Measurements from ENCODE around the gene WDR81. TPM values are rescaled to one million over a fixed set of nuclear protein-coding genes. Genes with fewer than 3 reads are reported as not detected.
"Not testable (repeated sequence)": the region's sequence is repeated elsewhere in the genome, so short reads cannot be mapped to it uniquely, and the experiment has no call there.

WDR81 gene
- total RNA-seq, 1 donor: 19.9 TPM

DNA sequence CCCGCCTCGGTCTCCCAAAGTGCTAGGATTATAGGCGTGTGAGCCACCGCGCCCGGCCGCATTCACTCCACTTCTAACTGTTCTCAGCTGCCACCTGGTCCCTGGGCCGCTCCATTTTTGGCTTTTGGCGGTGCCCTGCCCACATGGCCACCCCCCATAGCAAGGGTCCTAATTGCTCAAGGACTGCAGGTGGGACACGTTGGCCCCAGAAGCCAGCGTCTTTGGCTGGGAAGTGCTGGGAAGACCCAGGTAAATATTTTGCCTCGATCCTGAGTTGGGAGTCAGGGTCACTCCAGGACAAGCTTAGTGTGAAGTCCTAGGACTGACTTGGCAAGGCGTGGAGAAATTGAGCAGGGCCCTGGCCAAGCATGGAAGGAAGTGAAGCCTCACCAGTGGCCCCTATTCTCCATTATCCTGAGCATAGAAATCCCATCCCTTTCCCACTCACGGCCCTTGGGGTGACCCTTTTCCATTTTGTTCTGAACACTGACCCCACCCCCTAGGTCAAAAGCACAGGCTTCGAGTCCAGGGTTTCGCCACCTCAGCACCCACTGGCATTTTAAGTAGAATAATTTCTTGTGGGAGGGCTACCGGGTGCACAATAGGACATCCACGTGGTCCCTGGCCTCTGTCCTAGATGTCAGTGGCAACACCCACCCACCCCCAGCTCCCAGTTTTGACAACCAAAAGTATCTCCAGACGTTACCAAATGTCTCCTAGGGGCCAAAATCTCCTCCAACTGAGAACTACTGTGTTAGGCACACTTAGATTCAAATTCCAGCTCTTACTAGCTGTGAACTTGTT is 5.9 kb upstream of the WDR81 start:
- Histone ChIP-seq H3K27me3 (ENCODE audit: insufficient read depth, low read length) (no peaks in the 10 kb centered on the region), H3K4me3 (ENCODE audit: low read length) (no peak overlapping the region), H3K4me1 (ENCODE audit: insufficient read depth, low read length) (peaks cover 59% of the 10 kb centered on the region), H3K9me3 (ENCODE audit: low read depth, low read length) (no peaks in the 10 kb centered on the region)

DNA sequence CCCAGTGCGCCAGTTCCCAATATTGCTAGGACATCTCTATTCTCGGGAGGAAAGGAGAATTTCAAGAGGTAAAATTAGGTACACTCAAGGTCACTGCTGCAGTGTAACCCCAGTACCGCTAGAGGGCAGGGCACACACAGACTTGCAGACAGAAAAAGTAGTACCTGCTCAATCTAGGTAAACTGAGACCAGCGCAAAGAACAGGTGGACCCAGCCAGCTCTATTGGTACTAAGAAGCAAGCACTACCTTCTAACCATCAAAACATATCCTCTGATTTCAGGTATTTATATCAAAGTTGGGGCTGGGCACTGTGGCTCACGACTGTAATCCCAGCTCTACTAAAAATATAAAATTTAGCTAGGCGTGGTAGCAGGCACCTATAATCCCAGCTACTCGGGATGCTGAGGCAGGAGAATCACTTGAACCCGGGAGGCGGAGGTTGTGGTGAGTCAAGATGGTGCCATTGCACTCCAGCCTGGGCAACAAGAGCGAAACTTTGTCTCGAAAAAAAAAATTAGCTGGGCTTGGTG is 3.6 kb upstream of the WDR81 start:
- Histone ChIP-seq H3K4me3 (ENCODE audit: low read length) (no peak overlapping the region), H3K4me1 (ENCODE audit: insufficient read depth, low read length) (peaks cover 60% of the 10 kb centered on the region), H3K27me3 (ENCODE audit: insufficient read depth, low read length) (no peaks in the 10 kb centered on the region), H3K9me3 (ENCODE audit: low read depth, low read length) (no peaks in the 10 kb centered on the region)

DNA sequence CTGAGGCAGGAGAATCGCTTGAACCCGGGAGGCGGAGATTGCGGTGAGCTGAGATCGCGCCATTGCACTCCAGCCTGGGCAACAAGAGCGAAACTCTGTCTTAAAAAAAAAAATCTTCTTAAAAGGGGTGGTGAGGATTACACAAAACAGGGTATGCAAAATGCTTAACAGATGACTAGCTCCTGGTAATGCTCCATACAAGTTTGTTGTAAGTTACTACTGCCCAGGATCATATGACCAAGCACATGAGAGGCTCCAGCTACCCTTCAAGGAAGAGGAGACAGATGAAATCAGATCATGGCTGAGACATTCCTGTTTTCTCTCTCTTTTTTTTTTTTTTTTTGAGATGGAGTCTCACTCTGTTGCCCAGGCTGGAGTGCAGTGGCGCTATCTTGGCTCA is 2.5 kb upstream of the WDR81 start:
- H3K9me3 ChIP-seq (ENCODE audit: low read depth, low read length); H3K4me3 ChIP-seq (ENCODE audit: low read length); H3K27me3 ChIP-seq (ENCODE audit: insufficient read depth, low read length): not testable (repeated sequence)
- peaks cover 69% of the 10 kb centered on the region for H3K4me1 ChIP-seq (ENCODE audit: insufficient read depth, low read length)

DNA sequence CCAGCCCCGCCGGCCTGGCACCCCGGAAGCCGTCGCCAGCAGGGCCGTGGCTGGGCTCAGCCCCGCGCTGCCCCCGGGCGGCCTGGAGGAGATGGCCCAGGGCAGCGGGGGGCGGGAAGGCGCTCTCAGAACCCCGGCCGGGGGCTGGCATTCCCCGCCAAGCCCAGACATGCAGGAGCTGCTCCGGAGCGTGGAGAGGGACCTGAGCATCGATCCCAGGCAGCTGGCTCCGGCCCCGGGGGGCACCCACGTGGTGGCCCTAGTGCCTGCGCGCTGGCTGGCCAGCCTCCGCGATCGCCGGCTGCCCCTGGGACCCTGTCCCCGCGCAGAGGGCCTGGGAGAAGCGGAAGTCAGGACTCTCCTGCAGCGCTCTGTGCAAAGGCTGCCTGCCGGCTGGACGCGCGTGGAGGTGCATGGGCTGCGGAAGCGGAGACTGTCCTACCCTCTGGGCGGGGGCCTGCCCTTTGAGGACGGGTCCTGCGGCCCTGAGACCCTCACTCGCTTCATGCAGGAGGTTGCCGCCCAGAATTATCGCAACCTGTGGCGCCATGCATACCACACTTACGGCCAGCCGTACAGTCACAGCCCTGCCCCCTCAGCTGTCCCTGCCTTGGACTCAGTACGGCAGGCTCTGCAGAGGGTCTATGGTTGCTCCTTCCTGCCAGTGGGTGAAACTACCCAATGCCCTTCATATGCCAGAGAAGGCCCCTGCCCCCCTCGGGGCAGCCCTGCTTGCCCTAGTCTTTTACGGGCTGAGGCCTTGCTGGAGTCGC is 551 bp downstream of the WDR81 start:
- H3K27me3 ChIP-seq (ENCODE audit: insufficient read depth, low read length): no peaks in the 10 kb centered on the region
- H3K4me1 ChIP-seq (ENCODE audit: insufficient read depth, low read length): peaks cover 61% of the 10 kb centered on the region
- H3K4me3 ChIP-seq (ENCODE audit: low read length): peak overlapping the region; percentile 59
- no peaks in the 10 kb centered on the region for H3K9me3 ChIP-seq (ENCODE audit: low read depth, low read length)

DNA sequence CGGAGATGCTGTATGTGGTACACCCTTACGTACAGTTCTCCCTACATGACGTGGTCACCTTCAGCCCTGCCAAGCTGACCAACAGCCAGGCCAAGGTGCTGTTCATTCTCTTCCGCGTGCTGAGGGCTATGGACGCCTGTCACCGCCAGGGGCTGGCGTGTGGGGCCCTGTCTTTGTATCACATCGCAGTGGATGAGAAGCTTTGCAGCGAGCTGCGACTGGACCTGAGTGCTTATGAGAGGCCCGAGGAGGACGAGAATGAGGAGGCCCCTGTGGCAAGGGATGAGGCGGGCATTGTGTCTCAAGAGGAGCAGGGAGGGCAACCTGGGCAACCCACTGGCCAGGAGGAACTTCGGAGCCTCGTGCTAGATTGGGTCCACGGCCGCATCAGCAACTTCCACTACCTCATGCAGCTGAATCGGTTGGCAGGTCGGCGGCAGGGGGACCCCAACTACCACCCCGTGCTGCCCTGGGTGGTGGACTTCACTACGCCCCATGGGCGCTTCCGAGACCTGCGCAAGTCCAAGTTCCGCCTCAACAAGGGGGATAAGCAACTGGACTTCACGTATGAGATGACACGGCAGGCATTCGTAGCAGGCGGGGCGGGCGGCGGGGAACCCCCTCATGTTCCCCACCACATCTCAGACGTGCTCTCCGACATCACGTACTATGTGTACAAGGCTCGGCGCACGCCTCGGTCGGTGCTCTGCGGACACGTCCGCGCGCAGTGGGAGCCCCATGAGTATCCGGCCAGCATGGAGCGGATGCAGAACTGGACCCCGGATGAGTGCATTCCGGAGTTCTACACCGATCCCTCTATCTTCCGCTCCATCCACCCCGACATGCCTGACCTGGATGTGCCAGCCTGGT is 1.4 kb downstream of the WDR81 start:
- Histone ChIP-seq H3K4me3 (ENCODE audit: low read length) (no peak overlapping the region), H3K9me3 (ENCODE audit: low read depth, low read length) (no peaks in the 10 kb centered on the region), H3K27me3 (ENCODE audit: insufficient read depth, low read length) (no peaks in the 10 kb centered on the region), H3K4me1 (ENCODE audit: insufficient read depth, low read length) (peaks cover 58% of the 10 kb centered on the region)

DNA sequence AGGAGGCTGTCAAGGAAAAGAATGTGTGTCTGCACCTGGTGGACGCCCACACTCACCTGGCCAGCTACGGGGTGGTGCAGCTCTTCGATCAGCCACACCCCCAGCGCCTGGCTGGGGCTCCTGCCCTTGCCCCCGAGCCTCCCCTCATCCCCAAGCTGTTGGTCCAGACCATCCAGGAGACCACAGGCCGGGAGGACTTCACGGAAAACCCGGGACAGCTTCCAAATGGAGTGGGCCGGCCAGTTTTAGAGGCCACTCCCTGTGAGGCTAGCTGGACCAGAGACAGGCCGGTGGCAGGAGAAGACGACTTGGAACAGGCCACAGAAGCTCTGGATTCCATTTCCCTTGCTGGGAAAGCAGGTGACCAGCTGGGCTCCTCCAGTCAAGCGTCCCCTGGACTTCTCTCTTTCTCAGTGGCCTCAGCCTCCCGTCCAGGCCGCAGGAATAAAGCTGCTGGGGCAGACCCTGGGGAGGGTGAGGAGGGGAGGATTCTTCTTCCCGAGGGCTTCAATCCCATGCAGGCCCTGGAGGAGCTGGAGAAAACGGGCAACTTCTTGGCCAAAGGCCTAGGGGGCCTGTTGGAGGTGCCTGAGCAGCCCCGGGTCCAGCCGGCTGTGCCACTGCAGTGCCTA is 2.2 kb downstream of the WDR81 start:
- H3K4me1 ChIP-seq (ENCODE audit: insufficient read depth, low read length): peaks cover 54% of the 10 kb centered on the region

DNA sequence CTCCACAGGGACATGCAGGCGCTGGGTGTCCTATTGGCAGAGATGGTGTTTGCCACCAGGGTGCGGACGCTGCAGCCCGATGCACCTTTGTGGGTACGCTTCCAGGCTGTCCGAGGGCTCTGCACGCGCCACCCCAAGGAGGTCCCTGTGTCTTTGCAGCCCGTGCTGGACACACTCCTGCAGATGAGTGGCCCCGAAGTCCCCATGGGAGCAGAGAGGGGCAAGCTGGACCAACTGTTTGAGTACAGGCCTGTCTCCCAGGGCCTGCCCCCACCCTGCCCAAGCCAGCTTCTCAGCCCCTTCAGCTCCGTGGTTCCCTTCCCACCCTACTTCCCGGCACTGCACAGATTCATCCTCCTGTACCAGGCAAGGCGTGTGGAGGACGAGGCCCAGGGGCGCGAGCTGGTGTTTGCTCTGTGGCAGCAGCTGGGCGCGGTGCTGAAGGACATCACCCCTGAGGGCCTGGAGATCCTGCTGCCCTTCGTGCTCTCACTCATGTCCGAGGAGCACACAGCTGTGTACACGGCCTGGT is 2.8 kb downstream of the WDR81 start:
- Histone ChIP-seq H3K4me1 (ENCODE audit: insufficient read depth, low read length) (peaks cover 50% of the 10 kb centered on the region), H3K27me3 (ENCODE audit: insufficient read depth, low read length) (no peaks in the 10 kb centered on the region), H3K4me3 (ENCODE audit: low read length) (no peak overlapping the region), H3K9me3 (ENCODE audit: low read depth, low read length) (no peaks in the 10 kb centered on the region)

More for the DNA sequence above, 2.2 kb downstream of the WDR81 start:
- Histone ChIP-seq H3K4me3 (ENCODE audit: low read length) (no peak overlapping the region), H3K9me3 (ENCODE audit: low read depth, low read length) (no peaks in the 10 kb centered on the region), H3K27me3 (ENCODE audit: insufficient read depth, low read length) (no peaks in the 10 kb centered on the region)

DNA sequence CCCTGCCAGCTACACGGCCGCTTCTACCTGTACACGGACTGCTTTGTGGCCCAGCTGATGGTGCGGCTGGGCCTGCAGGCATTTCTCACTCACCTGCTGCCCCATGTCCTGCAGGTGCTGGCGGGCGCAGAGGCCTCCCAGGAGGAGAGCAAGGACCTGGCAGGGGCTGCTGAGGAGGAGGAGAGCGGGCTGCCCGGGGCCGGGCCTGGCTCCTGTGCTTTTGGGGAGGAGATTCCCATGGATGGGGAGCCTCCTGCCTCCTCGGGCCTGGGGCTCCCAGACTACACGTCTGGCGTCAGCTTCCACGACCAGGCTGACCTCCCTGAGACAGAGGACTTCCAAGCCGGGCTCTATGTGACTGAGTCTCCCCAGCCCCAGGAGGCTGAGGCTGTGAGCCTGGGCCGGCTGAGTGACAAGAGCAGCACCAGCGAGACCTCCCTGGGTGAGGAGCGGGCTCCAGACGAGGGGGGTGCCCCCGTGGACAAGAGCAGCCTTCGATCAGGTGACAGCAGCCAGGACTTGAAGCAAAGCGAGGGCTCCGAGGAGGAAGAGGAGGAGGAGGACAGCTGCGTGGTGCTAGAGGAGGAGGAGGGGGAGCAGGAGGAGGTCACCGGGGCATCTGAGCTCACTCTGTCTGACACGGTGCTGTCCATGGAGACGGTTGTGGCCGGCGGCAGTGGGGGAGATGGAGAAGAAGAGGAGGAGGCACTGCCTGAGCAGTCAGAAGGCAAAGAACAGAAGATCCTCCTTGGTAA is 3.5 kb downstream of the WDR81 start:
- Histone ChIP-seq H3K4me1 (ENCODE audit: insufficient read depth, low read length) (peaks cover 44% of the 10 kb centered on the region), H3K9me3 (ENCODE audit: low read depth, low read length) (no peaks in the 10 kb centered on the region), H3K27me3 (ENCODE audit: insufficient read depth, low read length) (no peaks in the 10 kb centered on the region), H3K4me3 (ENCODE audit: low read length) (no peak overlapping the region)

DNA sequence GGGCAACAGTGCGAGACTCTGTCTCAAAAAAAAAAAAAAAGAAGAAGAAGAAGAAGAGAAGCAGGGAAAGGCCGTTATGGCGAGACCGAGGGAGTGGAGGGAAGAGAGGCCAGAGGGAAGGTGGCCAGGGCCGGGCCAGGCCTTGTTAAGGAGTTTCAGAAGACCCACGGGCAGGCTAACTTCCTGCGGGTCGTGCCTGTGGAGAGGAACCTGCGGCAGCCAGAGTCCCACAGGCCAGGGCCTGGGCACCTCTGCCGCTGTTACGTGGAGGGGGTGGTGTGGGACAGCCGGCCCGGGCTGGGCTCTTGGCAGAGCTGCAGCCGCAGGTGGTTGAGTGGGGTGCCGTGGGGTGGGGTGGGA is 5.4 kb downstream of the WDR81 start:
- Histone ChIP-seq H3K9me3 (ENCODE audit: low read depth, low read length) (no peaks in the 10 kb centered on the region), H3K4me1 (ENCODE audit: insufficient read depth, low read length) (peaks cover 30% of the 10 kb centered on the region), H3K4me3 (ENCODE audit: low read length) (no peak overlapping the region), H3K27me3 (ENCODE audit: insufficient read depth, low read length) (no peaks in the 10 kb centered on the region)

DNA sequence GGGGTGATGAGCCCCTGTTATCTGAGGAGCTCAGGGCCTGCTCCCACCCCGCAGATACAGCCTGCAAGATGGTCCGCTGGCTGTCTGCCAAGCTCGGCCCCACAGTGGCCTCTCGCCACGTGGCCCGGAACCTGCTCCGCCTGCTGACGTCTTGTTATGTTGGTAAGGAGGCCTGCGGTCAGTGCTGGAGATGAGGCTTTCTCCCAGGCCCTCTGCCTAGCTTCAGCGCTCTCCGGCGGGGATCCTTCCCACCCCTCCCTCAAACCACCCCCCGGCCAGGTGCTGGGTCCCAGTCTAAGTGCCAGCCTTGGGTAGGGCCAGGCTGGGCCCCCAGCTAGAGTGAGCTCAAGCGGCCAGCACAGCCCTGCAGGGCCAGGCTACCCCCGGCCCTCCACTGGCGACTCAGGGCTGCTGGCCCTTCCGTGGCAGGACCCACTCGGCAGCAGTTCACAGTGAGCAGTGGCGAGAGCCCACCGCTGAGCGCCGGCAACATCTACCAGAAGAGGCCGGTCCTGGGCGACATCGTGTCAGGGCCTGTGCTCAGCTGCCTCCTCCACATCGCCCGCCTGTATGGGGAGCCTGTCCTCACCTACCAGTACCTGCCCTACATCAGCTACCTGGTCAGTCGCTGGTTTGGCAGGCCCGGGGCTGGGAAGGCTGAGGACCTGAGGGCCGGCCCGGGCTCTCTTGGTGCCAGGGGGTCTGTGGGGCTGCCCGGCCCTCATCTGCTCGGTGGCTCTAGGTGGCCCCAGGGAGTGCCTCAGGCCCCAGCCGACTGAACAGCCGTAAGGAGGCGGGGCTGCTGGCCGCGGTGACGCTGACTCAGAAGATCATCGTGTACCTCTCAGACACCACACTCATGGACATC is 6.1 kb downstream of the WDR81 start:
- Histone ChIP-seq H3K27me3 (ENCODE audit: insufficient read depth, low read length) (no peaks in the 10 kb centered on the region), H3K4me1 (ENCODE audit: insufficient read depth, low read length) (peaks cover 24% of the 10 kb centered on the region), H3K9me3 (ENCODE audit: low read depth, low read length) (no peaks in the 10 kb centered on the region), H3K4me3 (ENCODE audit: low read length) (no peak overlapping the region)

DNA sequence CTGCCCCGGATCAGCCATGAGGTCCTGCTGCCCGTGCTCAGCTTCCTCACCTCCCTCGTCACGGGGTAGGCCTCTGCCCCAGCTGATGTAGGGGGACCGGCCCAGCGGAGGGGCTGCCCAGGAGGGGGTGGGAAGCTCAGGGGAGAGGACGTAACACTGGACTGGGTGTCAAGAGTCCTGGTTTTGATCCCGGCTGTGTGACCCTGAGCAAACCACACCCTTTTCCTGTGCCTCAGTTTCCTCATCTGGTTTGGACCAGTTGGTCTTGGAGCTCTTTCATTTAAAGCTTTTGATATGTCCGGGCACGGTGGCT is 6.6 kb downstream of the WDR81 start:
- Histone ChIP-seq H3K4me3 (ENCODE audit: low read length) (no peak overlapping the region), H3K9me3 (ENCODE audit: low read depth, low read length) (no peaks in the 10 kb centered on the region), H3K4me1 (ENCODE audit: insufficient read depth, low read length) (peaks cover 18% of the 10 kb centered on the region), H3K27me3 (ENCODE audit: insufficient read depth, low read length) (no peaks in the 10 kb centered on the region)

DNA sequence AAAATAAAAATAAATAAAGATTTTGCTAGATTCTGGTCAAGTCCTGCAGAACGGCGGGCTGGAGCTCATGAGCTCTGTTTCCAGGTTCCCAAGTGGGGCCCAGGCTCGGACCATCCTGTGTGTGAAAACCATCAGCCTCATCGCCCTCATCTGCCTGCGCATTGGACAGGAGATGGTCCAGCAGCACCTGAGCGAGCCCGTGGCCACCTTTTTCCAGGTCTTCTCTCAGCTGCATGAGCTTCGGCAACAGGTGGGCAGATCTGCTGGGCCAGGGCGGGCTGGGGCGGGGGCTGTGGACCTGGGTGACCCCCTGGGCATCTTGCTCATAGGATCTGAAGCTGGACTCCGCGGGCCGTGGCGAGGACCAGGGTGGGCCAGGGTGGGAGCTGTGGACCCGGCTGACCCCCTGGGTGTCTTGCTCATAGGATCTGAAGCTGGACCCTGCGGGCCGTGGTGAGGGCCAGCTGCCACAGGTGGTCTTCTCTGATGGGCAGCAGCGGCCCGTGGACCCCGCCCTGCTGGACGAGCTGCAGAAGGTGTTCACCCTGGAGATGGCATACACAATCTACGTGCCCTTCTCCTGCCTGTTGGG is 7.8 kb downstream of the WDR81 start:
- Histone ChIP-seq H3K4me1 (ENCODE audit: insufficient read depth, low read length) (peaks cover 7% of the 10 kb centered on the region), H3K27me3 (ENCODE audit: insufficient read depth, low read length) (no peaks in the 10 kb centered on the region), H3K9me3 (ENCODE audit: low read depth, low read length) (no peaks in the 10 kb centered on the region), H3K4me3 (ENCODE audit: low read length) (no peak overlapping the region)

DNA sequence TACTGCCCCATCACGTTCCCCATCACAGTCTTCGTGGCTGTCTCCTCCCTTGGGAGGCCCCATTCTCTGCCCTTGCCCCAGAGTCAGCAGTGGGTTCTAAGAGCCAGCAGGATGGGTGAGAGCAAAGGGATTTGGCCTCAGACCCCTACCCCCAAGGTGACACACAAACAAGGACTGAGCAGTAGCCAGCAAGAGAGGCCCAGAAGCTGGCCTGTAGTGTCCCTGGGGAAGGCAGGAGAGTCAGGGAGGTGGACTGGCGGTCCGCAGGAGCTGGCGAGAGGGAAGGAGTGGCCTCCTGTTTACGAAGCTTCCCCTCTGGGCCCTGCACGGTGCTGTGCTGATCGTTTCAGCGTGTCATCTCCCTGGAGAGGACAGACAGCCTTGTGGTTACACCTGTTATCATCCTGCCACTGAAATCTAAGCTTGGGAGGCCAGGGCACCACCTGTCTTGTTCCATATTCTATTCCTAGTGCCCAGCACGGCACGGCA is 8.4 kb downstream of the WDR81 start:
- H3K27me3 ChIP-seq (ENCODE audit: insufficient read depth, low read length): no peaks in the 10 kb centered on the region
- no peaks in the 10 kb centered on the region for H3K9me3 ChIP-seq (ENCODE audit: low read depth, low read length)
- peaks cover 1% of the 10 kb centered on the region for H3K4me1 ChIP-seq (ENCODE audit: insufficient read depth, low read length)
- H3K4me3 ChIP-seq (ENCODE audit: low read length): no peak overlapping the region
